NCI-H1048 (cell line): ENCODE measurements around the gene VAV2.

Source experiments
- DNase-seq: peaks from one replicate; lab custom pipeline; 2025; lab: John Stamatoyannopoulos, UW

Gene VAV2, protein sequence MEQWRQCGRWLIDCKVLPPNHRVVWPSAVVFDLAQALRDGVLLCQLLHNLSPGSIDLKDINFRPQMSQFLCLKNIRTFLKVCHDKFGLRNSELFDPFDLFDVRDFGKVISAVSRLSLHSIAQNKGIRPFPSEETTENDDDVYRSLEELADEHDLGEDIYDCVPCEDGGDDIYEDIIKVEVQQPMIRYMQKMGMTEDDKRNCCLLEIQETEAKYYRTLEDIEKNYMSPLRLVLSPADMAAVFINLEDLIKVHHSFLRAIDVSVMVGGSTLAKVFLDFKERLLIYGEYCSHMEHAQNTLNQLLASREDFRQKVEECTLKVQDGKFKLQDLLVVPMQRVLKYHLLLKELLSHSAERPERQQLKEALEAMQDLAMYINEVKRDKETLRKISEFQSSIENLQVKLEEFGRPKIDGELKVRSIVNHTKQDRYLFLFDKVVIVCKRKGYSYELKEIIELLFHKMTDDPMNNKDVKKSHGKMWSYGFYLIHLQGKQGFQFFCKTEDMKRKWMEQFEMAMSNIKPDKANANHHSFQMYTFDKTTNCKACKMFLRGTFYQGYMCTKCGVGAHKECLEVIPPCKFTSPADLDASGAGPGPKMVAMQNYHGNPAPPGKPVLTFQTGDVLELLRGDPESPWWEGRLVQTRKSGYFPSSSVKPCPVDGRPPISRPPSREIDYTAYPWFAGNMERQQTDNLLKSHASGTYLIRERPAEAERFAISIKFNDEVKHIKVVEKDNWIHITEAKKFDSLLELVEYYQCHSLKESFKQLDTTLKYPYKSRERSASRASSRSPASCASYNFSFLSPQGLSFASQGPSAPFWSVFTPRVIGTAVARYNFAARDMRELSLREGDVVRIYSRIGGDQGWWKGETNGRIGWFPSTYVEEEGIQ

DNA sequence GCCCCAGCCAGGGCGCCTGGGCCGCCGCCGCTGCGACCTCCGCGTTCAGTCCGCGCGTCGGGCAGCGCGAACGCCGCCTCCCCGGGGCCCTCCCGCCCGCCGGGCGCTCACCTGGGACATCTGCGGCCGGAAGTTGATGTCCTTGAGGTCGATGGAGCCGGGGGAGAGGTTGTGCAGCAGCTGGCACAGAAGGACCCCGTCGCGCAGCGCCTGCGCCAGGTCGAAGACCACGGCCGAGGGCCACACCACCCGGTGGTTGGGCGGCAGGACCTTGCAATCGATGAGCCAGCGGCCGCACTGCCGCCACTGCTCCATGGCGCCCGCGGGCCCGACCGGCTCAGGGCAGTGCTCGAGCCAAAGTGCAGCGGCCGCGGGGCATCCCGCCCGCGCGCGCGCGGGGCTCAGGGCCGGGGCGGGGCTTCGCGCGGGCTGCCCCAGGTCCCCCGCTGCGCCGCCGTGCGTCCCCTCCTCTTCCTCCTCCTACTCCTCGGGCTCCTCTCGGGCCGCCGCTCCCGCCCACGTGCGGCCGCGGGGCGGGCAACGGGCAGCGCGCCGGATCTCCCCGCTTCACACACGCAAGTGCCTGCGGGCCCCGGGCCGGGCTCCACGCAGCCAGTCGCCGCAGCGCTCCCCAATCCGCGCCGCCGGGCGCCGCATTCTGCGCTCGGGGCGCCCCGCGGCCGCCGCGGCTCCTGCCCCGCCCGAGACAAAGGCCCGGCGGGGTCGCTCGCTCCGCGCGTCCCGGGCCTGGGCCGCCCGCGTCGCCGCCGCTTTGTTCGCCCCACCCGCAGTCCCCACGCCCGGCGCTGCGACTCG lies at the start of gene VAV2:
TSS of gene VAV2 (minus strand) at position 361 of the 816 bp plus-strand sequence. CDS start at position 315, 46 bp downstream.
- no peak for DNase-seq

DNA sequence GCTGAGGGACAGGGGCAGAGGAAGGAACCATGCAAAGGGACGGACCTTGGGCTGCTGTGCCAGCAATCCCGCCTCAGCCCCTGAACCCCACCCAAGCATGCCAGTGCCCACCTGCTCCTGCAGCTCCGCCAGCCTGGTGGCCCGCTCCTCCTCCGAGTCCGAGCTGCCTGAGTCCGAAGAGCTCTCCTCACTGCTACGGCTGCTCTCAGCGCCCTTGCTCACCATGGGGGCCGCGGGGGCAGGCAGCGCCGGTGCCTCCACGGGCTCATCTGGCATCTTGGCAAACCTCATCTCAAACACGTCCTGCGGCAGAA lies 49.5 kb upstream of the VAV2 start:
- DNase-seq, result no peak

DNA sequence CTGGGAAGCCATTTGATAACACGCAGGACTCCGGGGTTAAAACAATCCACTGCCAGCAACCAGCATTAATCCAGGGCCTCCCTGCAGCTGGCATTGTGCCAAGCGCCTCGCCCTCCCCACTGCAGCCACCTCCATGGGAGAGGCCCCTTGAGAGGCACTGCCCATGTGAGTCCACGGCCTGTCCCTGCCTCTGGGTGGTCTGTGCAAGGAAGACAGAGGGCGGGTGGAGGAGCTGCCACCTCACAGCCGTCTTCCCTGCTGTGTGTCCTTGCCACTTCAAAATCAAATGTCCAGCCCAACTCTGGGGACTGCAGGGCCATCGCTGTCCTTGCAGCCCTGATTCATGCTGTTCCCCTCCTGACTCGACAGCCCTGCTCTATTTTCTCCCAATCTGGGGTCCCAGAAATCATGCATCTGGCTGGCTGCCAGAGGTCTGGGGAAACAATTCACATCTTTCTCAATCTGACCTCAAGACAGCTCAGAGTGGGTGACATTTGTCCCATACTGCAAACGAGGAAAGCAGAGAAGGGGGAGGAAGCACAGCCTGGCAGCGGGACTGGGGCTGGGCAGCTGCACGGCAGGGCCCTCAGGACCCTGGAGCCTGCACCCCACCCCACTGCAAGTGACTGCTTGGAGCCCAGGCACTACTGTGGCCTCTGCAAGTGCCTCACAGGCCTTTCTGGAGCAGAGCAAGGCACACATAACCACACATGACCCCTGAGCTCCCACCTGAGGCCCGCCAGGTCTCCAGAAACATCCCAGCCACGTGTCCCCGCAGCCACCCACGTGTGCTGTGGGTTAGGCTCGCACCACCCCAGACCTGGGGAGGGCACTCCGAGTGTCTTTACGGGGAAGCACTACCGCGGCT lies 48.9 kb upstream of the VAV2 start:
- DNase-seq, result no peak

DNA sequence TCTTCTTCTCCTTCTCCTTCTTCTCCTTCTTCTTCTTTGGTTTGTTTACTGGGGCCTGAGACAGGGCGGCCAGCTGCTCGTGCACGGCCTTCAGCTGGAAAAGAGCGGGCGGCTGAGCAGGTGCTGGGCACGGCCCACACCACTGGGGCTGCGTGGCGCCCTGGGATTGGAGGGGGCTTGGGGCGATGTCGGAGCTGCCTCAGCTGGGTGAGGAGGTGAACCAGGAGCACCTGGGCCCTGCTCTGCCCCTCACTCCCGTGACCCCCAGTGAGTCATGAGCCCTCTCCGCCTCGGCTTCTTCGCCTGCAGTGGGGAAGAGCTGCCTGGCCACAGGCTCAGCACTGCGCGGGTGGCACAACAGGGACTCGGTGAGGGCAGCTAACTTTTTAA lies 48.0 kb upstream of the VAV2 start:
- no peak for DNase-seq

DNA sequence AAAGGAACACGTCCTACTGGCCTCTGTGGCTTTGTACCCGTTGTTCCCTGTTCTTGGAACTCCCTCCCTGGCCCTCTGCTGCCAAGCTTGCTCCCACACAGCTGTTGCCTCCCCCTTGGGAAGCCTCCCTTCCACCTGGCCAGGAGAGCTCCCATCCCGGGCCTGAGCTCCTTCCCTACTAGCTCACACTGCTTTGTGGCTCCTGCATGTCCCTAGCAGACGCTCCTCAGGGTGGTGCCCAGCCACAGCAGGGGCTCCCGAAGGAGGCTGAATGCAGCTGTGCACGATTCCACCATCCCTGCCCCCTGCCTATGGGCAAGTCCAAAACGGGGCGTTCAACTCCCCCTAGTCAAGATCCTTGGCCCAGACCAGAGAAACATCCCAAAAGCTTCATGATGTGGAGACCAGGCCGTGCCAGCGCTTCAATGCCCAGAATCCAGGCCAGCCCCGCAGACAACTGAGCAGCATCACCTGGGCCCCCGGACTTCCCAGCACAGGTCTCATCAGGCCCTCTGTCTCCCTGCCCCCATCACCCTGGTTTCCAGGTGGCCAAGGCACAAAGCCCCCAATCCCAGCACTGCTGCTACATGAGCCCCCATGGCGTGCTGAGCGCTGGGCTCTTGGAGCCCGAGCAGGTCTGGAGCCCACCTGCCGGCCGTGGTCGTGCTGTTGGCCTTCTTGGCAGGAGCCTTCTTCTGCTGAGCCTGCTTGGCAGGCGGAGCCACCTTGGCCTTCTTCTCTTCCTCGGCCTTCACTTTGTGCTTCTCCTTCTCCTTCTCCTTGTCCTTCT lies 47.5 kb upstream of the VAV2 start:
- no peak for DNase-seq

DNA sequence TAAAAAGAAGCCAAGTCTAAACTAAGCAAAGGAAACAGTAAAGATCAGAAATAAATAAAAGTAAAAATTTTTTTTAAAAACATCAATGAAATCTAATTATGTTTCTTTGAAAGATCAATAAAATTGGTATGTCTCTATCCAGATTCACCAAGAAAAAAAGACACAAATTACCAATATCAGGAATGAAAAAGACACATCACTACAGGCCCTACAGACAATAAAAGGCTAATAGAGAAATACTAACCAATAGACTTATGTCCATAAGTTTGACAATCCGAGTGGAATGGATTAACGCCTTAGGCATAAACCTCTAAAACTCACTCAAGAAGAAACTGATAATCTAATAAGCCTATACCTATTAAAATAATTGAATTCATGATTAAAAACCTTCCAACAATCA lies 45.5 kb upstream of the VAV2 start:
- no peak for DNase-seq

DNA sequence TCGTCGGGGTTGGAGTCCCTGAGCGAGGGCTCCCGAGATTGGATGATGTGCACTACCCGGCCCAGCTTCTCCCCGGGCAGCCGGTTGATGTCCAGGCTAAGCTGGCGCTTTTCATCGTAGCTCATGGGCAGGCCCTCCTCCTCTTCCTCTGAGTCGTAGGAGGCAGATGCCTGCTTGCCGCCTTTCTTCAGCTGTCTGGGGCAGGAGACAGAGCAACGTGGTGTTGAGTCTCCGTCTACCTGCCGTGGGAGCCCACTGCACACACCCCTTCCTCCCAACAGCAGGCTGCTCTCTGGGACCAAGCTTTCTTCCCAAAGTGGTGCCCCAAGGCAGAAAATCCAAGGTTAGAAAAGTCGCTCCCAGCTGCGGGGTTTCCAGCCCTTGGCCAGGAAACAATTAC lies 44.0 kb upstream of the VAV2 start:
- DNase-seq, result no peak

DNA sequence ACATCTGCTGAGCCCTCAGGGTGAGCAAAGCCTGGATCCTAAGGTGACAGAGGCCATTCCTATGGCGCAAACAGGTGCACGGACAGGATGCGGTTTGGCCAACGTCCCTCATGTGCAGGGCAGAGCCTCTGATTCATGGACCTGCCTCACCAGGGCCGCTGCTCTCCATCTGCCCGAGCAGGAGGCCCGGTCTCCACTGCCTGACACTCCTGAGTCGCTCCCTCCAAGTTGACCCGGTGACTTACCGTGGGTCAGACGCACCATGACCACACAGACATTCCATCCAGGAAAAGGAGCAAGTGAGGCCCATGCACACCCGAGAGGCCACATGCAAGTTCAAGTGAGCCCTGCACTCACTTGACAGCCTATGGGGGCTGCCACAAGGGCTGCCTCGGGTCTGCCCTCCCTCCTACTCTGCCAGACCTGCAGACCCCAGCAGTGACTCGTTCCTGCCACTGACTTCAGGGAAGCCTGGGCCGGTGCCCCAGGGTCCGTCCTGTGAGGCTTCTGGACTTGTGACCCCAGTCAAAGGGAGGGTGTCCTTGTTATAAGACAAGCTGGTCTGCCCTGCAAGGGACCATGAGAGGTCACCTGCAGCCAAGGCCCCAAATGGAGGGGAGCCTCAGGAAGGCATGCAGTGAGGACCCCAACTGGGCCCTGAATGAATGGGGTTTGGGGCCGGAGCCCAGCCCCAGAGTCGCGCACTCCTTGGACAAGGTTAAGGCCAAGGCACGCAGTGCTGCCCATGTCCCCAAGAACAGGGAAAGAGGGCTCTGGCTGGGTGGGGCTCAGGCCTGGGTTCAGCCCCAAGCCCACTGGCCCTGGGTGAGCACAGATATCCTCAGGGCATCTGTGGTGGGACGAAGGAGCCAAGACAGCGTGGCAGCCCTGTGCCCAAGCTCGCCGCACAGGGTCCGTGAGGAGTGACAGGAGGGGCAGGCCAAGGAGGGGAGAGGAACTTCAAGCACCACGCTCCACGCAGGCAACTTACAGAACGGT lies 43.2 kb upstream of the VAV2 start:
- no peak for DNase-seq

DNA sequence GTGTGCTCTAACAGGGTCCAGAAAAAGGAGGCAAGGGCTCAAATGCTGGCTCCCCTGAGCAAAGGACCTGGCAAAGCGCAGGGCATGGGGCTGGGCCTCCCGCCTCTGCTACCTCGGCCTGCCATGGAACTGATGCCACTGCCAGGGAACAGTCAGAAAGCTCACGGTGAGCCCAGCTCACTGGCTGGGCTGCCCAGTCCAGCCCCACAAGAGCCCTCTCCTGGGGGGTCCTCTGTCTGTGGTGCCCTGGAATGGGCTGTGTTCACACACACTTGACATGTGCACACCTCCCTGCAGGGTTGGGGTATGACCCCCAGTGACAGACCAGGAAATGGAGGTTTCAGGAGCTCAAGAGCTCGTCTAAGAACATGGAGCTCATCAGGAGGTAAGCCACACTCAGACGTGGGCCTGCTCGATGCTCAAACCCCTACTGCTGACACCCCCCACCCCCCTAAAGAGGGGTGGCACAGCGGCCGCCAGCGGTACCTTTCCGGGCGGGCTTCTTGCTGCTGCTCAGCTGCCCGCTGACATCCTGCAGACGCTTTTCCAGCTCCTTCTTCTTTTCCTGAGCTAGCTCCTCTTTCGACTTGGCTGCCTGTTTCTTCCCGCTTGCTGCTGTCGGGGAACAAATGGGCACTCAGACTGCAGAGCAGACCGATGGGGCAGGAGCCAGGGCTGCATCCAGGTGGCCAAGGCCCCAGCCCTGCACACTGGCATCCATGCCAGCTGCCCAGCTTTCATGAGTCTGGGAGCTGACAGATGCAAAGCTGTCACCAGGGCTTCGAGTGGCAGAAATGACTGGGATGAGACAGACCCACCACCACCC lies 42.3 kb upstream of the VAV2 start:
- no peak for DNase-seq

DNA sequence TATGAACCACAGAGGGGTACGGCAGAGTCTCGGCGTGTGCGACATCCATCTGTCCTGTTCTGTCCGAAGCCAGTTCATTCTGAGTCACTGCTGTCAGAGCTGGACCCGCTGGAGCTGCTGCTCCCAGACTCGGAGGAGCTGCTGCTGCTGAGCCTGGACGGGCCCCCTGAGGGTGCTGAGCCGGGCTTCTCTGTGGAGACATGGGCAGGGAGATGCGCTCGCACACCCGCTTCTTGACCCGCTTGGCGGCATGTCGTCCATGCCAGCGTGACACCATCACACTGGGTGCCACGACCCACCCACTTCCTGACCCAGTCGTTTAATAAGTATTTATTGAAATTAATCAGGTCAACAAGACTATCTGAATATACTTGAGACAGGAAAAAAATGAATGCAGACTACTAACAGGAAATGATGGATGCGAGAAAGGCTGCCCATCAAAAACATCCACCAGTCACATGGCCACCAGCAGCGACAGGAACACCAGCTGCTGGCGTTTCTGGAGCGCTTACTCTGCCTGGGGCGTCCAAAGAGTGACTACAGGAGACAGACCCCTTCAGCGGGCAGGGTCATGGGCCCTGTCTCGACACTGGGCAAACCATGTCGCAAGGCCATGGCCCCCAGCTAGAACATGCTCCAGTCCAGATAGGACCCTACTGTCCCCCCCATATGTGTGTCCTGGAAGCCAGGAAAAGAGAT lies 41.5 kb upstream of the VAV2 start:
- no peak for DNase-seq

DNA sequence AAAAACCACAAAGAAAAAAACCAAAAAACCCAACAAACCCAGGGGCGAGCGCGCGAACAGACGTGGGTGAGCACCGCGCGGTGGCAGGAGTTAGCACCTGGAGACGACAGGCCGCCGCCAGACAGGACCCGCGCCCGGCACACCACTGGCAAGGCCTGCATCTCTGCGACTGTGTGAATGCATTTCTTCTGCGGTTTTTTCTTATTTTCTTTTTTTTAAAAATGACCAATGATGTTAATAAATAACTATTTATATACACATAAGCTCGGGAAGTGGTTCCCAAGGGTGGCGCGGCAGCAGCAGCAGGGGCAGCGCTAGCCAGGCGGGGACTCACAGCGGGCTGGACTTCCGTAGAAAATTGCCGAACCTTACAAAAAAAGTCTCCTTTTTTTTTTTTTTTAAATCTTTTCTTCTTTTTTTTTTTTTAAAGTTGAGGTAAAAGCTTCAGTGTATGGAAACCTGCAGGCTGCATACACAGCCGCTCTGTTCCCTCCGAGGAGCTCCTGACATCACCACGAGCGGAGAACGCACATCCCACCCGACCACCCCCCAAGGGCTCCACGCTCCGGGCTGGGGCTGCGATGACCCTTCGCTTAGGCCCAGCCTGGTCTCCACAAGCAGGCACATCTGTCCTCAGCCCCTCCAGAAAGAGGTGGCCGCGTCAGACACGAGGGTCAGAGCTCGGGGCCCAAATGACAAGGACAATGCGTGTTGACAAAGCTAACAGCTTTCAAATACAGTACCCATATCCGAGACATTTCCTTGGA lies 40.5 kb upstream of the VAV2 start:
- no peak for DNase-seq

DNA sequence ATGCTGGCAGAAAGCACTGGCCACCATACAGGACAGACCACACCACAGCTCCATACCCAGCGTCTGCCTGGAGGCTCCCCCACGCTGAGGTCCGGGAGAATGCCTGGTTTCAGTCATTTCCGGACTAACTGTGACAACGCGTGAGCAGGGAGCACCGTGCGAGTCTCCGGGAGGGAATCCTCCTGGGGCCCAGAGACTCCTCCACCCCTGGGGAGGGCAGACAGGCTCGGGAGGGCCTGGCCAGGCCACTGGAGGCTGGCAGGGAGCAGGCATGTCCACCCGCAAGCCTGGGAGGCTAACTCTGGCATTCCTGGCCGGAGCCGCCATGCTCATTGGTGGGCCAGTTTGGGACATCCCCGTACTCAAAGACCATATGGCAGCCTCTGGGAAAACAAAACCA lies 39.7 kb upstream of the VAV2 start:
- DNase-seq, result no peak

DNA sequence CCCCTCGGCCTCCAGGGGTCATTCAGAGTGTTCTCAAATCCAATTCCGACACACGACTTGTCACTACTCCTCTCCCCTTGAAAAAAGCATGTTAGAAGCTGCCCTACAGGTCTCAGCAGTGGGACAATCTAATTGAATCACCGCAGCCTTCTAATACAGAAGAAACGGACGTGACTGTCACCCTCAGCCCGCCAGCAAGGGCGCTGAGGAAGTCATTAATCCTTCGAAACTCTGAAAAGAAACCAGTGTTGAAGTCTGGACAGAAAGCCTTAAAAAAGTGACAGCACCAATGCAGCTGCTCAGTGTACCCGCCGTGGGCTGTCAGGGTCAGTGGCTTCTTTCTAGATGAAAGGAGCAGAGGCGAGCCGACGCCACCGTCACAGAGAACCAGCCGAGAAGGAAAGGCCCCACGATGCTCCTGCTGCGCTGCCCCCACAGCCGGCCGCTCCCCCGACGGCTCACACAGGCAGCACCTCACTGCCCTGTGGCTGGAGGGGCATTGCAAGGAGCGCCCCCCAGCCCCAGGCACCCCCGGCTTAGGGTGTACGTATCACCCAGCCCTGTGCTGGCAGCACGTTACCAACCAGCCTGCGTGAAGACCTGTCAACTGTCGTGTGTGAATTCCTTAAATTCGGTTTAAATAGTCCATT lies 38.8 kb upstream of the VAV2 start:
- no peak for DNase-seq

DNA sequence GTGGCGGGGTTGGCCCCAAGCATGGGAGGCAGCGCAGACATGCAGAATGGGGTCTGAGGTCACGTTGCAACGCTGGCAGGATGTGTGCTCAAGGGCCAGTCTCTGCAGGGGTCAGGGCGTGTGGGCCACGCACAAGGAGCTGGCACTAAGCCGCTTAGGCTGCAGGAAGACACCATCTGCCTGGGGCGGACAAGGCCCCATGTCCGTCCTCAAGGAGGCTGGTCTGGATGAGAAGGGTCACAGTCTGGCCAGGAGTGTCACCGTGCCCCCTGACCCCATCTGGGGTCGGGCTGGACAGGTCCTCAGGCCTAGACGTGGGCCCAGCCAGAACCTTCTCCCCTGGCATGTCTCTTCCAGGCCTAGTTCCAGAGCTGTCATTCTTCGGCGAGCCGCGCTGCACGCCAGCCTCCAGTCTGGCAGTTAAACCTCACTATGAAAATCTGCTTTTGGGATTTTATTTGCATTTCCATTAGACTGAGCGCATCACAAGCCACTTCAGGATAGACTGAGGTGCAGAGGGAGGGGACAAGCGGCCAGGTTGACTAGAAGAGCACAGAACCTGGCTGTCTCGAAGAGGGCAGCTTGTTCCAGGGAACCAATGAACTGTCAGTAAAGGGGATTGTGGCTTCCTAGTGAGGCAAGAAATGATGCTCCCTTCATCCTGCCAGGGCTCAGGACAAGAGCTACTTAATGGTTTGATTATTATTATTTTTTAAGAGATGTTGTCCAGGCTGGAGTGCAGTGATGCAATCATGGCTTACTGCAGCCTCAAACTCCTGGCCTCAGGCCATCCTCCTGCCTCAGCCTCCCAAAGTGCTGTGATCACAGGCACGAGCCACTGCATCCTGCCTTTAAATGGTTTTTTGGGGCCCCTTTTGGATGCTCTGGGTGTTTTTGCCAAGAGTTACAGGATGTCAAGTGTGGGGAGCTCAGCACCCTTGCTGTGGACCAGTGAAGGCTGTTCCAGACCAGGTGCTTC lies 37.4 kb upstream of the VAV2 start:
- no peak for DNase-seq

DNA sequence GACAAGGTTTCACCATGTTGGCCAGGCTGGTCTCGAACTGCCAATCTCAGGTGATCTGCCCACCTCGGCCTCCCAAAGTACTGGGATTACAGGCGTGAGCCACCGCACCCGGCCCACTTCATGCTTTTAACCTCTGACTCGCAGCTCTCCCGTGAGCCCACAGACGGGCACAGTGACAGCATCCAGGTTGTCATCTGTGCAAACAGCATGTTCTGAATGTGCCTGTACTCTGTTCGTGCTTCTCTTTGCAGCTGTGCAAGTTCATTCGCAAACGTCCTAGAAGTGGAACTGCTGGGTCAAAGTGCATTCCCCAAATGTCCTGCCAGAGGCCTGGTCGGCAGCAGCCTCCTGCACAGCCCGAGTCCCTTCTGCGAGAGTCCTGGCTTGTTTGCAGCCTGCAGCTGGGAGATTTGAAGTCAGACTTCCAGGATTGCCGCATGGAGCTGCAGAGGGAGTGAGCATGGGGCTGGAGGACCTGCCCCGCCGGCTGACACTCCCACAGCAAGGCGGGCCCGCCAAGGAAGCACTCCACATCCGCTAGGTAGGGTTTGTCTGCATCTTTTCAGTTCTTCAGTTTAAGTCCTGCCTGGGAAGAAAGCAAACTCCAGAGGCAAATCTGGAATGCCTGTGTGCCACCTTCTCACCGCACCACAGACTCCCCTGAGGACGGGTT lies 36.6 kb upstream of the VAV2 start:
- no peak for DNase-seq
